Spleen (tissue), 11 donors: ENCODE data around the gene FAF1. TPM values are rescaled to one million over a fixed set of nuclear protein-coding genes. Genes with fewer than 3 reads are reported as not detected.

Source experiments
- DNase-seq: peaks from one replicate; pipeline ENCODE4 v3.0.0-alpha.2; 2020
- H3K27ac ChIP-seq, 8 donors: fragments of 200-600 bp; sonication (generic) in 7 of 8; 1 replicate in 4 of 8; 2 replicates in 4 of 8; pipeline versions ENCODE4 v1.5.0 to v1.8.0; 2016 to 2021; ENCODE audit warnings: inconsistent platforms in 4 of 8, mild to moderate bottlenecking in 4 of 8, moderate library complexity in 1 of 8
- H3K27me3 ChIP-seq, 7 donors: fragments of 200-600 bp; sonication (generic) in 6 of 7; replicated peaks in 1 of 7; 1 replicate in 4 of 7; 2 replicates in 3 of 7; pipeline versions ENCODE4 v1.5.0 to v1.8.0; 2016 to 2021; ENCODE audit warnings: inconsistent platforms in 3 of 7, mild to moderate bottlenecking in 1 of 7
- H3K36me3 ChIP-seq, 6 donors: fragments of 200-600 bp; sonication (generic) in 5 of 6; 1 replicate in 4 of 6; 2 replicates in 2 of 6; pipeline versions ENCODE4 v1.5.0 to v1.8.0; 2016 to 2021; ENCODE audit warnings: inconsistent platforms in 2 of 6
- H3K4me1 ChIP-seq, 6 donors: fragments of 200-600 bp; sonication (generic) in 5 of 6; 1 replicate in 3 of 6; 2 replicates in 3 of 6; pipeline versions ENCODE4 v1.5.0 to v1.8.0; 2016 to 2021; ENCODE audit warnings: inconsistent platforms in 3 of 6
- H3K4me3 ChIP-seq, 8 donors: fragments of 200-600 bp; sonication (generic) in 7 of 8; 1 replicate in 4 of 8; 2 replicates in 4 of 8; pipeline versions ENCODE4 v1.5.0 to v1.8.0; 2016 to 2021; ENCODE audit warnings: inconsistent platforms in 4 of 8, mild to moderate bottlenecking in 4 of 8, moderate library complexity in 2 of 8
- H3K9me3 ChIP-seq, 8 donors: fragments of 200-600 bp; sonication (generic) in 7 of 8; 1 replicate in 4 of 8; 2 replicates in 4 of 8; pipeline versions ENCODE4 v1.5.0 to v1.8.0; 2016 to 2021; ENCODE audit warnings: inconsistent platforms in 4 of 8
- CTCF ChIP-seq, 11 experiments: fragments of 200-600 bp in 7 of 11; fragments of 450-650 bp in 4 of 11; sonication (generic) in 4 of 11; IDR thresholded peaks in 8 of 11; conservative IDR thresholded peaks in 3 of 11; 1 replicate in 7 of 11; 2 replicates in 4 of 11; pipeline versions ENCODE4 v1.4.0 to v1.8.0; 2016 to 2021; ENCODE audit warnings: antibody characterized with exemption in 11 of 11, inconsistent platforms in 4 of 11, mild to moderate bottlenecking in 1 of 11
- POLR2A ChIP-seq, 3 donors: fragments of 450-650 bp; IDR thresholded peaks; one replicate each; pipeline ENCODE4 v1.5.1; 2017; ENCODE audit warnings: antibody characterized with exemption in 3 of 3, mild to moderate bottlenecking in 1 of 3
- POLR2AphosphoS5 ChIP-seq, 3 donors: sonication (generic); formaldehyde crosslinking; IDR thresholded peaks; one replicate each; pipeline ENCODE4 v1.5.1; 2017; ENCODE audit warnings: antibody characterized with exemption in 3 of 3
- WGBS, 5 donors: extraction: QIAGEN DNeasy Blood & Tissue Kit in 3 of 5; methylation state at CpG; one replicate each; pipeline versions ENCODE4 v1.1.5 to v1.1.7; 2013 to 2018; 5-methylcytosine and 5-hydroxymethylcytosine counted together
- intact Hi-C: fragments of 100-400 bp; cut with DNase I; formaldehyde crosslinking; loops from one replicate; pipeline ENCODE4 v1.15.0; 2023; ENCODE audit warnings: low total_unique reads
- polyA plus RNA-seq, 3 donors: library from polyadenylated mRNA; stranded (reverse); fragments of 200-250 nt; gene quantifications; one replicate each; pipeline ENCODE4 v1.2.1, GENCODE V29; 2013
- total RNA-seq, 7 donors: library from RNA; depleted of rRNA in 3 of 7; stranded (reverse); fragments of >200 nt in 3 of 7; fragmentation: NEBNext Ultra II Directional in 4 of 7; extraction: Animal tissue kit (Norgen Biotek cat#: 25700) in 4 of 7; gene quantifications; one replicate each; pipeline versions ENCODE4 v1.1.0 to v1.2.1, GENCODE V29; 2016 to 2021
- donor health status: healthy with polysubstance abuse.
- donor health status: DM: no; HTN: no; CAD: no; lungs with moderate emphysema.
- donor health status: DM: no; HTN: no; CAD: no.
- donor health status: Bipolar disorder and iron deficiency.
- donor health status: healthy.
- donor health status: DM: no; HTN: no; CAD: no.
- donor health status: DM: yes; HTN: yes; CAD: no.

Gene FAF1
- total and polyA plus RNA-seq, 10 donors = 16.7 to 58.7 (median 40.0) TPM

GRCh38 chr1:50880373-50880772, 79.7 kb downstream of the FAF1 start:
- no peak for DNase-seq
- no peak for TF ChIP-seq POLR2AphosphoS5 (IDR thresholded peaks at IDR 0.05)
- TF ChIP-seq POLR2A (IDR thresholded peaks at IDR 0.05) = no peak
- no peak for TF ChIP-seq CTCF (IDR thresholded peaks at IDR 0.05 in 8 of 11, conservative IDR thresholded peaks at IDR 0.05 in 3 of 11)
- intact Hi-C loops = no loop called here
- no peaks in the 10 kb centered on the region for H3K36me3 ChIP-seq
- H3K27me3 ChIP-seq = no peaks in the 10 kb centered on the region
- peaks cover 0 to 18% (median 2%) of the 10 kb centered on the region in 6 donors for H3K4me1 ChIP-seq
- 83 to 87% (median 85%) methylated on average over 8 of the region's 8 CpGs for WGBS, 5 donors
- H3K27ac ChIP-seq = no peak overlapping the region
- H3K4me3 ChIP-seq = no peak overlapping the region
- no peaks in the 10 kb centered on the region for H3K9me3 ChIP-seq

- no peak overlapping the region for H3K27ac ChIP-seq
- intact Hi-C loops = no loop called here
- H3K36me3 ChIP-seq = no peaks in the 10 kb centered on the region
- DNase-seq = no peak
- WGBS, 5 donors = 96 to 100% (median 98%) methylated on average over 4 of the region's 4 CpGs
- TF ChIP-seq CTCF (IDR thresholded peaks at IDR 0.05 in 8 of 11, conservative IDR thresholded peaks at IDR 0.05 in 3 of 11) = no peak
- TF ChIP-seq POLR2AphosphoS5 (IDR thresholded peaks at IDR 0.05) = no peak
- TF ChIP-seq POLR2A (IDR thresholded peaks at IDR 0.05) = no peak
- no peak overlapping the region for H3K4me3 ChIP-seq
- H3K9me3 ChIP-seq = no peaks in the 10 kb centered on the region
- no peaks in the 10 kb centered on the region for H3K27me3 ChIP-seq
- H3K4me1 ChIP-seq = peaks cover 0 to 18% (median 2%) of the 10 kb centered on the region in 6 donors
These were observed 80.9 kb downstream of the FAF1 start for GRCh38 chr1:50879137-50879536.

- H3K4me3 ChIP-seq = no peak overlapping the region
- intact Hi-C loops = no loop called here
These were observed 81.6 kb downstream of the FAF1 start for GRCh38 chr1:50878434-50878833.

GRCh38 chr1:50877641-50878040, 82.4 kb downstream of the FAF1 start:
- intact Hi-C loops = no loop called here
- Histone ChIP-seq H3K27ac (no peak overlapping the region), H3K36me3 (no peaks in the 10 kb centered on the region), H3K27me3 (no peaks in the 10 kb centered on the region), H3K4me3 (no peak overlapping the region), H3K9me3 (no peaks in the 10 kb centered on the region), H3K4me1 (peaks cover 0 to 20% (median 6%) of the 10 kb centered on the region in 6 donors)
- DNase-seq = no peak
- TF ChIP-seq POLR2AphosphoS5 (IDR thresholded peaks at IDR 0.05) (no peak), CTCF (IDR thresholded peaks at IDR 0.05 in 8 of 11, conservative IDR thresholded peaks at IDR 0.05 in 3 of 11) (no peak), POLR2A (IDR thresholded peaks at IDR 0.05) (no peak)
- 18 to 28% (median 24%) methylated on average over 1 of the region's 1 CpG for WGBS, 5 donors

More at GRCh38 chr1:50878434-50878833, 81.6 kb downstream of the FAF1 start:
- no peak for DNase-seq
- H3K36me3 ChIP-seq = no peaks in the 10 kb centered on the region
- TF ChIP-seq POLR2AphosphoS5 (IDR thresholded peaks at IDR 0.05) = no peak
- TF ChIP-seq POLR2A (IDR thresholded peaks at IDR 0.05) = no peak
- no peak for TF ChIP-seq CTCF (IDR thresholded peaks at IDR 0.05 in 8 of 11, conservative IDR thresholded peaks at IDR 0.05 in 3 of 11)
- no peaks in the 10 kb centered on the region for H3K9me3 ChIP-seq
- no peaks in the 10 kb centered on the region for H3K27me3 ChIP-seq
- peaks cover 0 to 19% (median 4%) of the 10 kb centered on the region in 6 donors for H3K4me1 ChIP-seq
- no peak overlapping the region for H3K27ac ChIP-seq
